Heart left ventricle (tissue), 13 donors: Measurements from ENCODE around the gene BTBD16.

Source experiments
- POLR2A ChIP-seq, 2 donors: fragments of 450-650 bp; IDR thresholded peaks; one replicate each; pipeline ENCODE4 v1.6.1; 2017; ENCODE audit warnings: antibody characterized with exemption in 2 of 2, mild to moderate bottlenecking in 2 of 2, moderate library complexity in 2 of 2
- TF ChIP-seq, protein P1 (sequence below), 12 donors: fragments of 200-600 bp; sonication (generic) in 4 of 12; IDR thresholded peaks; one replicate each; pipeline versions ENCODE4 v1.5.0 to v1.8.0; 2018 to 2022; ENCODE audit warnings: antibody characterized with exemption in 12 of 12, mild to moderate bottlenecking in 5 of 12
- donor health status: ischemic (EF 13 %, LVEDD 7.1; RV severe dilation, severe dysfunction).
- donor health status: DM: no; HTN: yes; CAD: no.
- donor health status: DM: no; HTN: no; CAD: no.
- donor health status: ischemic (EF 25% LVEDD 6.9; RV normal size, moderate dysfunction).
- donor health status: ischemic (EF 25% LVEDD 5.7; RV mildly dilated, moderate dysfunction).
- donor health status: ischemic (EF 35%, LVEDD 5.7; RV mildly dilated, moderate dysfunction).
- donor health status: nonischemic (EF 11% LVEDD 7.7; RV severe dilation, severe dysfunction).
- donor health status: DM: yes; HTN: yes; CAD: no.
- donor health status: PGD.
- donor health status: ischemic (EF 29% LVEDD 5.4; RV normal size, mild dysfunction).
- donor health status: nonischemic (EF 23%, LVEDD 6.1; RV moderate dilation, normal function).

DNA sequence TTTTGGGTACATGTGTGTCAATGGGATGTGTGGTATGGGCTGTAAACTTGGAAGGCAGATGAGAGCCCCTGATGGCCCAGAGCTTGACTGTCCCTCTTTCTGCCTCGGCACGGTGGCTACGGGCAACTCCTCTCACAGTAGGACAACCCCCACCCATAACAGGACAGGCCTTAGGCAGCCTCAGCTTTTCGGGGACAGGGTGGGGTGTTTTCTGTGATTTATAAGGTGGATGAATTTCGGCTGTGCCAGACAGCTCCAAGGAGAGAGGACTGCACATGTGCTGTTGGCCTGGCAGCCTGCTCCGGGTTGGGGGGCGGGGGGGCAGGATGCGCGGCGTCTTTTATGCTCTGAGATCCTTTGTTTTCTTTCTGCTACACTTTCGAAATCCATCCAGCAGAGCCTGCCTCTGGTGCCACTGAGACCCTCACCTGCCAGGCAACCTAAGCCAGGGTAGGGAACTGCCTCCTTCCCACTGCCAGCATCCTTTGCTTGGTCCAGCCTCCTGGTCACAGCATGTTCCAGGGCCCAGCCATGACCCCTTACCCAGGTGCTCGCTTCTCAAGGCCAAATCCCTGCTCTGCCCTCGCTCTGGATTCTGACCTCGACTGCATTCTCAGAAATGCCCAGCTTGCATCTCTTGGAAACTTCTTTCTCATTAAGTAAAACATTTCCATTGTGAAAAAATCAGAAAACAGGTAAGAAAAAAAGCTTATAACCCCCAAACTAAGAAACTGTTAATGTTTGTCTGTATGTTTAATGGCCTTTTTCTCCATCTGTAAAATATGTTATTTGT is 15.4 kb upstream of the BTBD16 start:
- no peak for TF ChIP-seq POLR2A (IDR thresholded peaks at IDR 0.05)
- TF ChIP-seq, protein P1, sequence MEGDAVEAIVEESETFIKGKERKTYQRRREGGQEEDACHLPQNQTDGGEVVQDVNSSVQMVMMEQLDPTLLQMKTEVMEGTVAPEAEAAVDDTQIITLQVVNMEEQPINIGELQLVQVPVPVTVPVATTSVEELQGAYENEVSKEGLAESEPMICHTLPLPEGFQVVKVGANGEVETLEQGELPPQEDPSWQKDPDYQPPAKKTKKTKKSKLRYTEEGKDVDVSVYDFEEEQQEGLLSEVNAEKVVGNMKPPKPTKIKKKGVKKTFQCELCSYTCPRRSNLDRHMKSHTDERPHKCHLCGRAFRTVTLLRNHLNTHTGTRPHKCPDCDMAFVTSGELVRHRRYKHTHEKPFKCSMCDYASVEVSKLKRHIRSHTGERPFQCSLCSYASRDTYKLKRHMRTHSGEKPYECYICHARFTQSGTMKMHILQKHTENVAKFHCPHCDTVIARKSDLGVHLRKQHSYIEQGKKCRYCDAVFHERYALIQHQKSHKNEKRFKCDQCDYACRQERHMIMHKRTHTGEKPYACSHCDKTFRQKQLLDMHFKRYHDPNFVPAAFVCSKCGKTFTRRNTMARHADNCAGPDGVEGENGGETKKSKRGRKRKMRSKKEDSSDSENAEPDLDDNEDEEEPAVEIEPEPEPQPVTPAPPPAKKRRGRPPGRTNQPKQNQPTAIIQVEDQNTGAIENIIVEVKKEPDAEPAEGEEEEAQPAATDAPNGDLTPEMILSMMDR (IDR thresholded peaks at IDR 0.05), result no peak
